HepG2 (cell line): ENCODE measurements around the gene HSPB7. TPM values are rescaled to one million over a fixed set of nuclear protein-coding genes. Genes with fewer than 3 reads are reported as not detected.
A peak's percentile ranks its signal among the peaks of the same experiment; 100 is the strongest.

ENCODE experiments used
- ATF2 ChIP-seq: sonication (generic); formaldehyde crosslinking; IDR thresholded peaks from 2 replicates; pipeline ENCODE4 v1.4.0; 2020; ENCODE audit warnings: missing genetic modification reagents
- ERF ChIP-seq: IDR thresholded peaks from 2 replicates; pipeline ENCODE4 v1.6.1; 2018; ENCODE audit warnings: missing biosample characterization, missing genetic modification reagents
- HNF1B ChIP-seq: sonication (generic); formaldehyde crosslinking; IDR thresholded peaks from 2 replicates; pipeline ENCODE4 v1.5.1; 2020; ENCODE audit warnings: mild to moderate bottlenecking, moderate library complexity, missing genetic modification reagents
- KDM2A ChIP-seq: sonication (generic); formaldehyde crosslinking; IDR thresholded peaks from 2 replicates; pipeline ENCODE4 v1.4.0; 2020; ENCODE audit warnings: low read depth, missing genetic modification reagents, borderline replicate concordance
- KLF11 ChIP-seq: IDR thresholded peaks from 2 replicates; pipeline ENCODE4 v1.6.1; 2016; ENCODE audit warnings: missing compliant biosample characterization
- NFE2 ChIP-seq: sonication (generic); formaldehyde crosslinking; IDR thresholded peaks from 2 replicates; pipeline ENCODE4 v1.4.0; 2020; ENCODE audit warnings: missing genetic modification reagents
- NFRKB ChIP-seq: fragments of 450-650 bp; IDR thresholded peaks from 2 replicates; pipeline ENCODE4 v1.6.1; 2017
- NR3C1 ChIP-seq: sonication (generic); formaldehyde crosslinking; IDR thresholded peaks from 2 replicates; pipeline ENCODE4 v1.4.0; 2020; ENCODE audit warnings: missing genetic modification reagents
- PHF8 ChIP-seq: sonication (generic); formaldehyde crosslinking; IDR thresholded peaks from 2 replicates; pipeline ENCODE4 v1.5.0; 2020; ENCODE audit warnings: missing genetic modification reagents
- ZHX1 ChIP-seq: sonication (generic); formaldehyde crosslinking; IDR thresholded peaks from 2 replicates; pipeline ENCODE4 v1.8.1; 2022; ENCODE audit warnings: low read depth, mild to moderate bottlenecking, missing genetic modification reagents
- ZNF24 ChIP-seq: fragments of 450-650 bp; IDR thresholded peaks from 2 replicates; pipeline ENCODE4 v1.6.1; 2017; ENCODE audit warnings: antibody characterized with exemption, mild to moderate bottlenecking
- ZNF510 ChIP-seq: sonication (generic); formaldehyde crosslinking; IDR thresholded peaks from 2 replicates; pipeline ENCODE4 v1.4.0; 2020; ENCODE audit warnings: low read depth, mild to moderate bottlenecking, missing genetic modification reagents
- ZNF546 ChIP-seq: sonication (generic); formaldehyde crosslinking; conservative IDR thresholded peaks from 2 replicates; pipeline ENCODE4 v1.8.1; 2023; ENCODE audit warnings: mild to moderate bottlenecking, missing genetic modification reagents
- ZNF670 ChIP-seq: sonication (generic); formaldehyde crosslinking; IDR thresholded peaks from 2 replicates; pipeline ENCODE4 v1.8.0; 2022; ENCODE audit warnings: mild to moderate bottlenecking, missing genetic modification reagents, borderline replicate concordance
- ZNF777 ChIP-seq: sonication (generic); formaldehyde crosslinking; IDR thresholded peaks from 2 replicates; pipeline ENCODE4 v1.4.0; 2020; ENCODE audit warnings: missing genetic modification reagents
- ZNF841 ChIP-seq: sonication (generic); formaldehyde crosslinking; IDR thresholded peaks from 2 replicates; pipeline ENCODE4 v1.8.1; 2023; ENCODE audit warnings: missing genetic modification reagents, borderline replicate concordance
- ZSCAN5A ChIP-seq: sonication (generic); formaldehyde crosslinking; IDR thresholded peaks from 2 replicates; pipeline ENCODE4 v1.8.0; 2022; ENCODE audit warnings: mild to moderate bottlenecking, missing genetic modification reagents, borderline replicate concordance
- polyA plus RNA-seq, 8 experiments: library from polyadenylated mRNA; depleted of rRNA in 3 of 8; stranded (reverse) in 7 of 8; unstranded in 1 of 8; fragments of >200 nt; fragmentation: Illumina TruSeq in 4 of 8; extraction: Trizol in 4 of 8; gene quantifications; 2 replicates each; pipeline versions ENCODE4 v1.2.1 to v1.2.3, GENCODE V29; 2011 to 2016; ENCODE audit warnings: low read depth in 4 of 8, missing spikeins in 1 of 8, mixed read lengths in 1 of 8; ENCODE audit not compliant: insufficient read depth in 1 of 8
- total RNA-seq, 5 experiments: library from RNA; depleted of rRNA; stranded (reverse); fragments of >200 nt; fragmentation: Illumina TruSeq; extraction: Trizol; gene quantifications; 2 replicates each; pipeline ENCODE4 v1.2.3, GENCODE V29; 2016; ENCODE audit warnings: low read depth in 1 of 5

Gene HSPB7
- total and polyA plus RNA-seq, 2 of the 13 experiments (the other 11 are each of a cell fraction or from before 2014, with no cell fraction given): 0.20 TPM; not detected in 1

DNA sequence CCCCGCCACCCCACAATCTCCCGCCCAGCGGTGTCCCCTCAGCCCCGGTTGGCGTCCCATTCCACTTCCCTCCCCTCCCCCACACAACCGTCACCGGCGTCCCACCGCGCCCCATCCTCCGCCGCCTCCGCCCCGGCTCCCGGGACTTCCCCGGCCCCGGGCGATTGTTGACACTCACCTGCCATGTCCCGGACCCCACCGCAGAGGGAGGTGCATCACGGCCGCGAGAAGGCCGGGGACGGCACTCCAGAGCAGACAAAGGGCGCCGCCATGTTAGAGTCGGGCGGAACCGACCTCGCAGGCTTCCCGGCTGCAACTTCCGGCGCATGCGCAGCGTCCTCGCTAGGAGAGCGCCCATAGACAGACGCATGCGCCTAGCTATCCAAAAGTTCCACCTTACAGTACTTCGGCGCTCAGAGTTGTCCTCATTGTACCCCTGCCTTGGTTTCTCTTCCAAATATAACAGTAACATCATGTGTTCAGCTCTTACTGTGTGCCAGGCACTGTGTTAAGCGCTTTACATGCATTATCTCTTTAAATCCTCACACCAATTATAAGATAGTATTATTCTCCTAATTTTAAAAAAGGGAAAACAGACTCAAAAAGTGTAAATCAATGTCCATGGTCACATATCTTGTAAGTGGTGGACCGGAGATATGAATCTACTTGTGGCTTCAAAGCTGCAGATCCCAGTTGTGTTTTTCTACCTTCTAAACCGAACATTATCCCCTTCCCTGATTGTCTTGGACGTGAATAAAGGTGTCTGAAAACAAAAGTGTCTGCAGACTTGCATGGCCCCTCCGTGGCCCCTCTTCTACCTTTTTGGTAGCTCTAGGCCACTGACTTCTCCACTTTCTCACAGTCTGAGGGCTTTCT, 41.8 kb downstream of the HSPB7 start, which contains the start of gene ZBTB17 (continued):
- TF ChIP-seq ZNF546 (no peak), ZNF670 (peak; percentile 73; the same call in 1 of the 2 replicates), ATF2 (CRISPR knock-in tag) (peak; percentile 59; the same call in 1 of the 2 replicates), HNF1B (CRISPR knock-in tag) (peak; percentile 80; the same call in 1 of the 2 replicates), NFRKB (peak; percentile 49; the same call in 1 of the 2 replicates), PHF8 (CRISPR knock-in tag) (peak; percentile 95), KLF11 (no peak), ZNF777 (CRISPR knock-in tag) (no peak), ERF (CRISPR knock-in tag) (peak; percentile 46; the same call in 1 of the 2 replicates), ZHX1 (peak; percentile 39; the same call in 1 of the 2 replicates), ZSCAN5A (CRISPR knock-in tag) (no peak), ZNF510 (CRISPR knock-in tag) (peak; percentile 57; the same call in 1 of the 2 replicates), ZNF24 (peak; percentile 26; the same call in 1 of the 2 replicates), ZNF841 (CRISPR knock-in tag) (no peak), KDM2A (CRISPR knock-in tag) (peak; percentile 50; the same call in 1 of the 2 replicates), NR3C1 (CRISPR knock-in tag) (no peak), NFE2 (CRISPR knock-in tag) (no peak)
